Adipocyte (in vitro differentiated cells): Measurements from ENCODE around the gene PSMA2.
"Not testable (repeated sequence)": the region's sequence is repeated elsewhere in the genome, so short reads cannot be mapped to it uniquely, and the experiment has no call there.

Experiments
- DNase-seq: peaks from one replicate; pipeline ENCODE4 v3.0.0-alpha.2; 2015; ENCODE audit warnings: low read depth
- H3K27me3 ChIP-seq: replicated peaks from 2 replicates; pipeline ENCODE4 v1.7.0; 2013; ENCODE audit warnings: mild to moderate bottlenecking, low read length, moderate library complexity; ENCODE audit not compliant: control insufficient read depth, insufficient read depth
- H3K36me3 ChIP-seq: 2 replicates; pipeline ENCODE4 v1.7.0; 2013; ENCODE audit warnings: low read length, mild to moderate bottlenecking, moderate library complexity; ENCODE audit not compliant: control insufficient read depth, insufficient read depth, severe bottlenecking
- H3K4me1 ChIP-seq: 2 replicates; pipeline ENCODE4 v1.7.0; 2013; ENCODE audit warnings: mild to moderate bottlenecking, low read length, moderate library complexity; ENCODE audit not compliant: control insufficient read depth, insufficient read depth
- H3K4me3 ChIP-seq: 2 replicates; pipeline ENCODE4 v1.7.0; 2013; ENCODE audit warnings: mild to moderate bottlenecking, low read length, moderate library complexity
- H3K9ac ChIP-seq: 2 replicates; pipeline ENCODE4 v1.7.0; 2013; ENCODE audit warnings: mild to moderate bottlenecking, low read length, moderate library complexity
- H3K9me3 ChIP-seq: 2 replicates; pipeline ENCODE4 v1.7.0; 2013; ENCODE audit warnings: mild to moderate bottlenecking, low read length, moderate library complexity; ENCODE audit not compliant: control insufficient read depth

Gene PSMA2

GRCh38 chr7:42893346-42894240 lies 38.4 kb downstream of the PSMA2 start:
- H3K9ac ChIP-seq, result no peak overlapping the region
- no peak for DNase-seq
- H3K36me3 ChIP-seq, result no peaks in the 10 kb centered on the region
- H3K9me3 ChIP-seq, result peaks cover 2% of the 10 kb centered on the region
- H3K27me3 ChIP-seq, result no peaks in the 10 kb centered on the region
- peaks cover 12% of the 10 kb centered on the region for H3K4me1 ChIP-seq
- H3K4me3 ChIP-seq, result no peak overlapping the region

DNA sequence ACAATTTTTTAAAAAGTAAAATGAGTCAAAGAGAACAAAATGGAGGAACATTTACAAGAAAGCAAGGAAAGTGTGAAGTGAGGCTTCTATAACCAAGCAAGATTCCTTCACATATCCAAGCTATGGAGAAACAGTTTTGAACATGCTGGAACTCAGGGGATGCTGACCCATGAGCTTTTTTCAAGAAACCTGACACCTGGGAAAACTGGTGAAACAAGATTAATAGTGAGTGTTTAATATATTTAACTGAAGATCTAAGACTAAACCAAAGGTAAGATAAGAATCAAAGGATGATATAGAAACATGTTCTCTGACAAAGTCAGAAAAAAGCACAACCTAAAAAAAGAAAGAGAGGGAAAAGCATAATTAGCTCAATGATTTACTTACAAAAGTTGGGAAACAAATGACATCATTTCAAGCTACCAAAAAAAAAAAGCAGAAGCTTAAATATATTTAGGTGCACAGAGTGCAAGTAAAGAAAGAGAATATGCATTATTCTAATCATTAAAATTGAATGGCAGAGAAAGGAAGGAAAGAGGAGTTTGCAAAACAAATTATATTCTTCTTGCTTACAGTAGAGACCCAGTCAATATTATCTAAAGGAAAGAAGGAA lies 45.0 kb downstream of the PSMA2 start:
- peaks cover 24% of the 10 kb centered on the region for H3K4me1 ChIP-seq
- no peak overlapping the region for H3K4me3 ChIP-seq
- DNase-seq, result no peak

DNA sequence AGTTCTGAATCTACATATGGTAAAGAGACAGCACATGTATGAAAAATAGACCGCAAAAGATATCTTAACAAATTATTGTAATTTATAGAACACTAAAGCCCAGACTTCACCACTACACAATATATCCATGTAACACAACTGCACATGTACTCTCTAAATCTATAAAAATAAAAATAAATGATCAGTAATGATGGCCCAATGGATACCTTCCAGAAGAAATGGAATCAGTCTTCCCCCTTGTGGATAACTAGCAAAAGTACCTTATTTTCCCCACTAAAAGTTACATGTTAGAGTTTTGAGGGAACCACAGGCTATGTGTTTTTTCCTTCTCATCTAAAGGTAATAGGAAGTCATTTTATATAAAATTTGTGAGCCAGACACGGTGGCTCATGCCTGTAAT lies 45.8 kb downstream of the PSMA2 start:
- DNase-seq, result peak; percentile 38
- Histone ChIP-seq H3K9me3 (no peaks in the 10 kb centered on the region), H3K27me3 (no peaks in the 10 kb centered on the region), H3K4me3 (no peak overlapping the region), H3K4me1 (peaks cover 24% of the 10 kb centered on the region), H3K36me3 (no peaks in the 10 kb centered on the region), H3K9ac (no peak overlapping the region)

More for the DNA sequence above, 45.0 kb downstream of the PSMA2 start:
- Histone ChIP-seq H3K9me3 (no peaks in the 10 kb centered on the region), H3K27me3 (no peaks in the 10 kb centered on the region), H3K9ac (no peak overlapping the region), H3K36me3 (no peaks in the 10 kb centered on the region)

- not testable (repeated sequence) for DNase-seq, H3K27me3 ChIP-seq, H3K9me3 ChIP-seq, H3K4me3 ChIP-seq, H3K9ac ChIP-seq, H3K36me3 ChIP-seq
- H3K4me1 ChIP-seq, result peaks cover 24% of the 10 kb centered on the region
These were observed 46.8 kb downstream of the PSMA2 start for GRCh38 chr7:42885183-42885582.

DNA sequence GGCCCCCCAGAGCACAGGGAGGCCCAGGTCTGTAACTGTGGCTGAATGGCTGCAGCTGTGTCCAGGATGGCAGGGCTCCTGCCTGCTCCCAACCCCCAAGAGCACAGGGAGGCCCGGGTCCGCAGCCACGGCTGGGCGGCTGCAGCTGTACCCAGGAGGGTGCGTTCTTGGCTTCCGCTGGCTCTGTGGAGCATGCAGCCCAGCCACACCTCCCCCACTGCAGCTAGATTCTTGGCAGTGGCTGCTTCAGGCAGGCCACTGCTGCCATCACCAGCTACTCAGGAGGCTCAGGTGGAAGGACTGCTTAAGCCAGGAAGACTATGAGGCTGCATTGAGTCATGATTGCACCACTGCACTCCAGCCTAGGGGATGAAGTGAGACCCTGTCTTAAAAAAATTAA lies 48.0 kb downstream of the PSMA2 start:
- no peaks in the 10 kb centered on the region for H3K36me3 ChIP-seq
- no peak for DNase-seq
- H3K4me3 ChIP-seq, result no peak overlapping the region
- peaks cover 16% of the 10 kb centered on the region for H3K4me1 ChIP-seq
- H3K9me3 ChIP-seq, result no peaks in the 10 kb centered on the region
- H3K9ac ChIP-seq, result no peak overlapping the region
- no peaks in the 10 kb centered on the region for H3K27me3 ChIP-seq

GRCh38 chr7:42880392-42880791 lies 51.6 kb downstream of the PSMA2 start:
- Histone ChIP-seq H3K27me3 (no peaks in the 10 kb centered on the region), H3K4me3 (no peak overlapping the region), H3K9me3 (no peaks in the 10 kb centered on the region), H3K4me1 (no peaks in the 10 kb centered on the region), H3K9ac (no peak overlapping the region), H3K36me3 (no peaks in the 10 kb centered on the region)
- DNase-seq, result no peak

GRCh38 chr7:42878303-42878702 lies 53.7 kb downstream of the PSMA2 start:
- no peak for DNase-seq
- H3K9ac ChIP-seq, result no peak overlapping the region
- H3K36me3 ChIP-seq, result no peaks in the 10 kb centered on the region
- H3K27me3 ChIP-seq, result no peaks in the 10 kb centered on the region
- H3K4me3 ChIP-seq, result no peak overlapping the region
- no peaks in the 10 kb centered on the region for H3K9me3 ChIP-seq
- no peaks in the 10 kb centered on the region for H3K4me1 ChIP-seq

DNA sequence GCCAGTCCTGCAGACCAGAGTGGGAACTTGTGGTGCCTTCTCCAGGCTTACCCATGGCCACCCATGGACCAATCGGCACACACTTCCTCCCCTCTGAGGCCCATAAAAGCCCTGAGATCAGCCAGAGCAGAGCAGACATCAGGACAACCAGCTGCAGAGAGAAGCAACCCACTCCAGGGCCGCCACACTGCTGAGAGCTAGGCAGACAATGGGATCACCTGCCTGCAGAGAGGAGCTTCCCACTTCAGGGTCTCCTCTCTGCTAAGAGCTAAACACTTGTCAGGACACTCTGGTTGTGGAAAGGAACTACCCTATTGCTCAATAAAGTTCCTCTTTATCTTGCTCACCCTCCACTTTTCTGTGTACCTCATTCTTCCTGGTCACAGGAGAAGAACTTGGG lies 54.1 kb downstream of the PSMA2 start:
- H3K27me3 ChIP-seq, result no peaks in the 10 kb centered on the region
- H3K36me3 ChIP-seq, result no peaks in the 10 kb centered on the region
- no peaks in the 10 kb centered on the region for H3K9me3 ChIP-seq
- H3K4me3 ChIP-seq, result no peak overlapping the region
- no peak for DNase-seq
- H3K9ac ChIP-seq, result no peak overlapping the region
- H3K4me1 ChIP-seq, result no peaks in the 10 kb centered on the region

DNA sequence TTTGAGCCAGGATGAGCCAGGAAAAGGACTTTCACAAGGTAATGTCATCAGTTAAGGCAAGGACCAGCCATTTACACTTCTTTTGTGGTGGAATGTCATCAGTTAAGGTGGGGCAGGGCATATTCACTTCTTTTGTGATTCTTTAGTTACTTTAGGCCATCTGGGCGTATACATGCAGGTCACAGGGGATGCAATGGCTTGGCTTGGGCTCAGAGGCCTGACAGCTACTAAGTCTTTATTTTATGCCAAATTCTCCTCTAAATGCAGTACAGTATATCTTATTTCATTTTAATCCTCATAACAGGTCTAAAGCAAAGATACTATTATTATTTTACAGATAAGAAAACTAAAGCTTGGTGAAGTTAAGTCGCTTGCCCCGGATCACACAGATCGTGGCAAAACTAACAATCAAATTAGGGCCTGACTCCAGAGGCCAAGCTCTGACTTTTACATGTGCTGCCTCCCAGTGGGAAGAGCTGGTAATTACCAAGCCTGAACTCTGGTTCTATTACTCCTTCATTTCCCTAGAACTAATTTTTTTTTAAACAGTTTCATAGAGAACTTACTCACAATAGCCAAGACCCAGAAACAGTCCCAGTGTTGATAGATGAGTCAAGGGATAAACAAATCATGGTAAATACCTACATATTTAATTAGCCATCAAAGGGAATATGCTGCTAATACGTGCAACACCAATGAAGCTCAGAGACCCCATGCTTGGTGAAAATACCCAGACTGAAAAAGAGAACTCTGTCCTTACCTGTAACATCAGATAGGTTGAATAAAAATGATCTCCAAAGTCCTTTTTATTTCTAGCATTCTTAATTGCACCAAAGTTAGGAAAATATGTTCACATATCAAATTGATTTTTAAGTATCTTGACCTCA lies 55.5 kb downstream of the PSMA2 start:
- H3K27me3 ChIP-seq, result no peaks in the 10 kb centered on the region
- H3K4me1 ChIP-seq, result no peaks in the 10 kb centered on the region
- H3K36me3 ChIP-seq, result no peaks in the 10 kb centered on the region
- H3K4me3 ChIP-seq, result no peak overlapping the region
- DNase-seq, result peak; percentile 79
- H3K9me3 ChIP-seq, result no peaks in the 10 kb centered on the region
- H3K9ac ChIP-seq, result peak overlapping the region; percentile 3

DNA sequence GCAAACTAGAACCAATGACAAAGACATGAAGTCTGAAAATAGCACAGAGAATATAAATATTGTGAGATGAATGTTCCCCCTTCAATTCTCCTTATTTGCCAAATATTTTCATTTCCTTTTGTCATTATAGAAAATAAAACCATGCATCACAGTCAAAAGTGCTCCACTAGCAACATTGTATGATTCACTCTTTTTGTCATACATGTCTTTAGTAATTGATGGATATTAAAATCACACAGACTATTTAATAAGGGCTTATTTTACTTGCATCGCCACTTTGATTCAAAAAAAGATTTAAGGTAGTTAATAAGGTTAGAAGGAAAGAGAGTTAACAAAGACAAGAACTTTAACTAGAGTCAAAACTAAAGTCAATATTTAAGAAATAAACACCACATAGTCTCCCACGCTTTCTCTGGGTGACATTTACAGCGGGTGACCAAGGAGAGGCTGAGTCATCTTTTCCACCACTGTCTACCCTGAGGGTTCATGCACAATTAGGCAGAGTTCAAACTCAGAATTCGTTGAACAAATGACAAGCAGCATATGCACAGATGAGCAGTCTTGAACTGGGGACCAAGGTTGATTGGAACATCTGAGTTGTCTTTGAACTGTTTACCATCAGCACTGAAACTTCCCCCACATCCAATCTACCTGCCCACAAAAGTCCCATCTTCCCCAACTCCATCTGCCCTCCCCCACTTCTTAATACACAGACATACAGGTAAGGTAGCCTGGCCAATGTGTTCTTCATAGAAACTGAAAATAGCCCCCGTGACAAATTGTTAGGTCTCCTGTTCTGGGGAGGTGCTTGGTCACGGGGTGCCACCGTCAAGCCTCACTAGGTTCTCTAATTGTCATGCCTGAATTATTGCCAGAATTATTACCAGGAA lies 62.6 kb downstream of the PSMA2 start:
- no peak overlapping the region for H3K9ac ChIP-seq
- H3K9me3 ChIP-seq, result no peaks in the 10 kb centered on the region
- peaks cover 6% of the 10 kb centered on the region for H3K4me1 ChIP-seq
- no peak overlapping the region for H3K4me3 ChIP-seq
- DNase-seq, result peak; percentile 18
- no peaks in the 10 kb centered on the region for H3K27me3 ChIP-seq
- H3K36me3 ChIP-seq, result no peaks in the 10 kb centered on the region
